Activated CD8-positive, alpha-beta T cell treated with anti-CD3 and anti-CD28 coated beads for 36 hours (primary cell): ENCODE measurements around the gene PDIA5. TPM values are rescaled to one million over a fixed set of nuclear protein-coding genes. Genes with fewer than 3 reads are reported as not detected.

Experiments
- ATAC-seq: fragments of 200-7000 bp; cut with Tn5 transposase; one replicate; pipeline ENCODE4 v1.10.0; 2021; ENCODE audit warnings: mild to moderate bottlenecking, moderate library complexity
- CTCF ChIA-PET: fragments of 350-600 bp; sonication (Branson Sonifier 250); formaldehyde crosslinking; loops from one replicate; lab custom pipeline; 2021; ENCODE audit warnings: antibody characterized with exemption; lab: Charles Lee
- POLR2A ChIA-PET: fragments of 350-600 bp; sonication (Branson Sonifier 250); formaldehyde crosslinking; loops from one replicate; lab custom pipeline; 2021; ENCODE audit warnings: antibody characterized with exemption; lab: Charles Lee
- DNase-seq: peaks from one replicate; pipeline ENCODE4 v3.0.0-alpha.2; 2020
- H3K27ac Mint-ChIP-seq: one replicate; pipeline ENCODE4 v1.8.0; 2021; ENCODE audit warnings: mild to moderate bottlenecking, mixed read lengths
- H3K27me3 Mint-ChIP-seq: one replicate; pipeline ENCODE4 v1.8.0; 2021; ENCODE audit warnings: mixed read lengths
- H3K36me3 Mint-ChIP-seq: one replicate; pipeline ENCODE4 v1.8.0; 2021; ENCODE audit warnings: low read depth, mixed read lengths
- H3K4me1 Mint-ChIP-seq: one replicate; pipeline ENCODE4 v1.8.0; 2021; ENCODE audit warnings: low read depth, mixed read lengths
- H3K4me3 Mint-ChIP-seq: one replicate; pipeline ENCODE4 v1.8.0; 2021; ENCODE audit warnings: mild to moderate bottlenecking, moderate library complexity, mixed read lengths
- H3K9me3 Mint-ChIP-seq: one replicate; pipeline ENCODE4 v1.8.0; 2021; ENCODE audit warnings: mixed read lengths
- CTCF ChIP-seq: fragments of 200-600 bp; IDR thresholded peaks from one replicate; pipeline ENCODE4 v1.8.0; 2022; ENCODE audit warnings: antibody characterized with exemption, mild to moderate bottlenecking
- intact Hi-C: fragments of 100-400 bp; cut with micrococcal nuclease; formaldehyde crosslinking; loops from one replicate; pipeline ENCODE4 v1.10.0; 2022
- total RNA-seq, 2 experiments: library from RNA; stranded (reverse); gene quantifications; one replicate each; pipeline ENCODE4 v1.2.3, GENCODE V29; 2021

The PDIA5 gene
- total RNA-seq, 2 experiments from 2014 or later = 17.9 to 19.0 TPM

- CTCF ChIA-PET = no interaction called here
- Mint-ChIP-seq H3K27me3 (no peaks in the 10 kb centered on the region), H3K9me3 (no peaks in the 10 kb centered on the region), H3K4me1 (no peaks in the 10 kb centered on the region), H3K36me3 (peaks cover 20% of the 10 kb centered on the region), H3K27ac (no peak overlapping the region), H3K4me3 (no peak overlapping the region)
- no peak for TF ChIP-seq CTCF
- intact Hi-C loops = no loop called here
- ATAC-seq (no peak), DNase-seq (no peak)
- POLR2A ChIA-PET = no interaction called here
Measured at GRCh38 chr3:123134671-123135070, 67.8 kb downstream of the PDIA5 start.

DNA sequence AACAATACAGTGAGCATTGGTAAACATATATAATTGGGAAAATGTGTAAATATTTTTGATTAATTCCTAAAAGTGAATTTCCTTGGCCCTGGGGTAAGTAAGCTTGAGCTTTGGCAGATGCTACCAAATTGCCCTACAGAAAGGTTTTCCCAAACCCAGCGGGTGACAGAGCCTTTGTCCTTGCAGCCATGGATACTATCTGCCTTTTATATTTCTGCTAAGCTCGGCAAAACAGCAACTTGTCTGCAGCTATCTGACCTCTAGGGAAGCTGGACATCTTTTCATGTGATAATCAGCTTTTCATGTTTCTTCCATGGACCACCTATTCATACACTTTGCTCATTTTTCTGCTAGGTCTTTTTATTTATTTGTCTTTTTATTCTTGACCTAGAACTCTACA lies 70.2 kb downstream of the PDIA5 start:
- Mint-ChIP-seq H3K4me1 (no peaks in the 10 kb centered on the region), H3K36me3 (peaks cover 15% of the 10 kb centered on the region), H3K9me3 (no peaks in the 10 kb centered on the region), H3K4me3 (no peak overlapping the region), H3K27me3 (no peaks in the 10 kb centered on the region), H3K27ac (no peak overlapping the region)
- ChIA-PET CTCF (no interaction called here), POLR2A (interaction anchor here (0.9 kb wide), 1 partner anchor 69 kb away, joined by 3 read pairs; no protein-coding TSS in a partner anchor)
- ATAC-seq (no peak), DNase-seq (no peak)
- no peak for TF ChIP-seq CTCF
- intact Hi-C loops = no loop called here

- Mint-ChIP-seq H3K4me1 (no peaks in the 10 kb centered on the region), H3K27me3 (no peaks in the 10 kb centered on the region), H3K27ac (no peak overlapping the region), H3K4me3 (no peak overlapping the region), H3K36me3 (peaks cover 20% of the 10 kb centered on the region), H3K9me3 (no peaks in the 10 kb centered on the region)
- ATAC-seq (no peak), DNase-seq (no peak)
- CTCF ChIA-PET = no interaction called here
- POLR2A ChIA-PET = no interaction called here
- no peak for TF ChIP-seq CTCF
- intact Hi-C loops = no loop called here
Measured at GRCh38 chr3:123138839-123139444, 72.1 kb downstream of the PDIA5 start.

- Mint-ChIP-seq H3K36me3 (peaks cover 18% of the 10 kb centered on the region), H3K27me3 (no peaks in the 10 kb centered on the region), H3K4me1 (no peaks in the 10 kb centered on the region), H3K27ac (no peak overlapping the region), H3K4me3 (no peak overlapping the region), H3K9me3 (no peaks in the 10 kb centered on the region)
- intact Hi-C loops = no loop called here
- DNase-seq (no peak), ATAC-seq (no peak)
- TF ChIP-seq CTCF = no peak
- POLR2A ChIA-PET = no interaction called here
- CTCF ChIA-PET = no interaction called here
Measured at GRCh38 chr3:123139522-123139921, 72.7 kb downstream of the PDIA5 start.

GRCh38 chr3:123140550-123140949 lies 73.7 kb downstream of the PDIA5 start:
- H3K36me3 Mint-ChIP-seq = peaks cover 19% of the 10 kb centered on the region
- H3K27me3 Mint-ChIP-seq = no peaks in the 10 kb centered on the region
- no peak for DNase-seq
- ChIA-PET POLR2A (no interaction called here), CTCF (no interaction called here)
- no peak for TF ChIP-seq CTCF
- H3K4me1 Mint-ChIP-seq = no peaks in the 10 kb centered on the region
- no peak overlapping the region for H3K4me3 Mint-ChIP-seq
- H3K27ac Mint-ChIP-seq = no peak overlapping the region
- no peaks in the 10 kb centered on the region for H3K9me3 Mint-ChIP-seq
- no peak for ATAC-seq
- intact Hi-C loops = no loop called here
